Activated CD4-positive, alpha-beta memory T cell treated with anti-CD3 and anti-CD28 coated beads for 36 hours (primary cell): ENCODE data around the gene MSRB2. TPM values are rescaled to one million over a fixed set of nuclear protein-coding genes. Genes with fewer than 3 reads are reported as not detected.

Experiments
- CTCF ChIA-PET: fragments of 350-600 bp; sonication (Branson Sonifier 250); formaldehyde crosslinking; loops from one replicate; lab custom pipeline; 2021; ENCODE audit warnings: antibody characterized with exemption, inconsistent platforms; lab: Charles Lee
- POLR2A ChIA-PET: fragments of 350-600 bp; sonication (Branson Sonifier 250); formaldehyde crosslinking; loops from one replicate; lab custom pipeline; 2021; ENCODE audit warnings: antibody characterized with exemption; lab: Charles Lee
- DNase-seq: peaks from one replicate; pipeline ENCODE4 v3.0.0-alpha.2; 2020
- H3K27ac Mint-ChIP-seq: one replicate; pipeline ENCODE4 v1.8.0; 2021; ENCODE audit warnings: mixed read lengths
- H3K27me3 Mint-ChIP-seq: one replicate; pipeline ENCODE4 v1.8.0; 2021; ENCODE audit warnings: mixed read lengths
- H3K36me3 Mint-ChIP-seq: one replicate; pipeline ENCODE4 v1.8.0; 2021; ENCODE audit warnings: mixed read lengths
- H3K4me1 Mint-ChIP-seq: one replicate; pipeline ENCODE4 v1.8.0; 2021; ENCODE audit warnings: low read depth, mixed read lengths
- H3K4me3 Mint-ChIP-seq: one replicate; pipeline ENCODE4 v1.8.0; 2021; ENCODE audit warnings: mild to moderate bottlenecking, mixed read lengths
- H3K9me3 Mint-ChIP-seq: one replicate; pipeline ENCODE4 v1.8.0; 2021; ENCODE audit warnings: mixed read lengths
- intact Hi-C: fragments of 100-400 bp; cut with micrococcal nuclease; formaldehyde crosslinking; loops from one replicate; pipeline ENCODE4 v1.15.1; 2023
- total RNA-seq, 2 experiments: library from RNA; stranded (reverse); gene quantifications; one replicate each; pipeline ENCODE4 v1.2.3, GENCODE V29; 2021

MSRB2 gene
- total RNA-seq, 2 experiments from 2014 or later = 9.4 to 11.1 TPM

DNA sequence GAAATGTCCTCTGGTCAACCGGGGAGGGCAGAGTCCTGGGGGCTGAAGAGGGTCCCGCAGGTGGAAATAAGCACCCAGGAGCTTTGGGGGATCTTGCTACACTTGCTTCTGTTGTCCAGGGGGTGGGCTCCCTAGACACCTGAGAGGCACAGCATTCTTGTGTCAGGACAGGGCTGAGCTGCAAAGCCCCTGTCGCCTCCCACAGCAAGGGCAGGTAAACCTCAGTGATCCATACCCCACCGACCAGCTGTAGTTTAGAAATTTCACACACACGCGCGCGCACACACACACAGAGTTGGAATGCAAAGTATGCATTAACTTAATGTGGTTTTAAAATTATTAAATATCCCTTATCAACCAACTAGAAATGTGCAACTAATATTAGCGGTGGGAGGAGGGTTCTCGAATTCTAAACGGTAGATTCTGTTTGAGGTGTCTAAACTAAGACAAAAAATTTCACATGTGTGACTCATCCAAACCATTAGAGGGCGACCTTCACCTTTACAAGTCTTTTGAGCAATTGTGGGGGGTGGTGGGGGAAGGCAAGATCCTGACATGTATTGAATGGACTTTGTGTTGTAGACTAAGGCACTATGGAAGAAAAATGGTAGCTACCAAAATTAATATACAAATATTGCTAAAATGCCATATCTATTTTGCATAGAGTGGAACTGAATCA, 62.5 kb downstream of the MSRB2 start:
- ChIA-PET POLR2A (no interaction called here), CTCF (interaction anchor here (0.6 to 3.9 kb wide), 31 partner anchors 9 to 1993 kb away, joined by 3 to 59 read pairs (median 4); no protein-coding TSS in a partner anchor)
- H3K36me3 Mint-ChIP-seq = no peaks in the 10 kb centered on the region
- H3K4me1 Mint-ChIP-seq = peaks cover 2% of the 10 kb centered on the region
- H3K27ac Mint-ChIP-seq = no peak overlapping the region
- no peaks in the 10 kb centered on the region for H3K9me3 Mint-ChIP-seq
- peaks cover 23% of the 10 kb centered on the region for H3K27me3 Mint-ChIP-seq
- no peak for DNase-seq
- intact Hi-C loops = loop anchor here (2.0 to 10.0 kb wide), 5 partner anchors 135 to 1347 kb away; no protein-coding TSS in a partner anchor
- H3K4me3 Mint-ChIP-seq = no peak overlapping the region

DNA sequence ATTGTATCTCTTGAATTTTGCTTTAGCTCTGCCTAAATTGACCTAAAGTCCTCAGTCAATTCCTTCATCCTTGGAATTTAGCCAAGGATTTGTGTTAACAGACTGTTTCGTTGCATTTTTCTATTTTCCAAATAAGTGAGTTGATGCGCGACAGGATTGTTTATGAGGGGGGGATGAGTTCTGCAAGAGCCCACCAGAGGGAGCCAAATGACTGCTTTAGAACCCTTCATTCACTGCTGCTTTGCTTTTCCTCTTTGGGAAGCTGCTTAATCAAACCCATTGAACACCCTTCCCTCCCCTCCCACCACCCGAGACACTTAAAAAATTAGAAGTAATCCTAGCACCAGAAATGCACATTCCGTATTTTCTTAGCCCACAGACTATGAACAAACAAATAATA, 63.0 kb downstream of the MSRB2 start:
- peaks cover 23% of the 10 kb centered on the region for H3K27me3 Mint-ChIP-seq
- no peaks in the 10 kb centered on the region for H3K9me3 Mint-ChIP-seq
- ChIA-PET CTCF (interaction anchor here (0.6 to 3.9 kb wide), 32 partner anchors 9 to 1993 kb away, joined by 3 to 59 read pairs (median 4); no protein-coding TSS in a partner anchor), POLR2A (no interaction called here)
- intact Hi-C loops = loop anchor here (2.0 to 10.0 kb wide), 5 partner anchors 134 to 1346 kb away; no protein-coding TSS in a partner anchor
- H3K4me1 Mint-ChIP-seq = peaks cover 2% of the 10 kb centered on the region
- no peaks in the 10 kb centered on the region for H3K36me3 Mint-ChIP-seq
- H3K27ac Mint-ChIP-seq = no peak overlapping the region
- H3K4me3 Mint-ChIP-seq = no peak overlapping the region
- peak; percentile 44 for DNase-seq

DNA sequence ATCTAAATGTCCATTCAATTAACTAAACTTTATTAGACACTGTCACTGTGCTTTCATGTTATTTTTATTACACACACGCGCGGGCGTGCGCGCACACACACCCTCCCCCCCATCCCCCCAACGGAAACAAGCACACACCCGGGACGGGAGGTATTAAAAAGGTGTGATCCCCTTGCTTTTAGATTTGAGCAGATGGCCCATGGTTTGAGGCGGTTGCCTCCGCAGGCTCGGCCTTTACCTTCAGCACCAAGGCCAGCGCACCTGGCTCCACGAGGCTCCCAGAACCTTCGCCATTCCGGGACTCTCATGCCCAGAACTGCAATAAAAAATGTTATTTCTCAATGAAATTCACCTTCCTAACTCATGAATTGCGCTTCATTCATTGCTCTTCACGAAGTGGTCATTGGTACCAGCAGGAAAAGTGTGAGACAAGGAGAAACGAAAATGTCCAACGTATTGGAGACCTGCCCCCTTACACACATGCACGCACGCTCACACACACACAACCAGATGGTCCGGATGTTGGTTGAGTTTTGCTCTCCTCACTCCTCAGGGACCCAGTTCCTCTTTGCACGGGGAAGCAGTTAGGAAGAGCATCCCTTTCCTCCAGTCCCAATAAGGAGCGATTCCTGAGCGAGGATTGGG, 76.0 kb downstream of the MSRB2 start:
- no peaks in the 10 kb centered on the region for H3K36me3 Mint-ChIP-seq
- no peaks in the 10 kb centered on the region for H3K9me3 Mint-ChIP-seq
- POLR2A ChIA-PET = no interaction called here
- H3K27ac Mint-ChIP-seq = no peak overlapping the region
- DNase-seq = no peak
- CTCF ChIA-PET = no interaction called here
- peaks cover 54% of the 10 kb centered on the region for H3K27me3 Mint-ChIP-seq
- intact Hi-C loops = no loop called here
- no peak overlapping the region for H3K4me3 Mint-ChIP-seq
- H3K4me1 Mint-ChIP-seq = peaks cover 4% of the 10 kb centered on the region

Other genes starting within 250 kb of the MSRB2 start
- gene ARMC3, start 167.5 kb upstream of the MSRB2 start, total RNA-seq = not detected
- gene PTF1A, start 96.7 kb downstream of the MSRB2 start, total RNA-seq = not detected
- gene C10orf67, start 249.2 kb downstream of the MSRB2 start, total RNA-seq = under 1 TPM; 0.07 to 0.31 TPM